Right lobe of liver (tissue), 6 donors: ENCODE results near the gene DDIAS. TPM values are rescaled to one million over a fixed set of nuclear protein-coding genes. Genes with fewer than 3 reads are reported as not detected.
"Not testable (repeated sequence)": the region's sequence is repeated elsewhere in the genome, so short reads cannot be mapped to it uniquely, and the experiment has no call there.

ENCODE experiments used
- ATAC-seq, 4 donors: fragments of 200-7000 bp; cut with Tn5 transposase; one replicate each; pipeline ENCODE4 v1.9.1; 2020; ENCODE audit warnings: mild to moderate bottlenecking in 4 of 4, moderate library complexity in 4 of 4
- DNase-seq, 3 donors: peaks; one replicate each; pipeline ENCODE4 v3.0.0-alpha.2; 2020
- H3K27ac ChIP-seq, 3 donors: fragments of 200-600 bp; one replicate each; pipeline ENCODE4 v1.8.0; 2022
- H3K27me3 ChIP-seq, 2 donors: fragments of 200-600 bp; one replicate each; pipeline ENCODE4 v1.8.0; 2022
- H3K36me3 ChIP-seq, 4 donors: fragments of 200-600 bp; sonication (generic) in 1 of 4; one replicate each; pipeline versions ENCODE4 v1.5.1 to v1.8.0; 2017 to 2022; ENCODE audit warnings: control low read depth in 1 of 4
- H3K4me1 ChIP-seq, 4 donors: fragments of 200-600 bp; sonication (generic) in 1 of 4; one replicate each; pipeline versions ENCODE4 v1.5.1 to v1.8.0; 2017 to 2022; ENCODE audit warnings: control low read depth in 1 of 4
- H3K4me3 ChIP-seq, 3 donors: fragments of 200-600 bp; one replicate each; pipeline ENCODE4 v1.8.0; 2022
- H3K9me3 ChIP-seq, 4 donors: fragments of 200-600 bp; sonication (generic) in 1 of 4; one replicate each; pipeline versions ENCODE4 v1.5.1 to v1.8.0; 2017 to 2022; ENCODE audit warnings: control low read depth in 1 of 4
- CTCF ChIP-seq, 4 donors: fragments of 200-600 bp in 3 of 4; fragments of 450-650 bp in 1 of 4; IDR thresholded peaks; one replicate each; pipeline versions ENCODE4 v1.5.1 to v1.8.0; 2016 to 2022; ENCODE audit warnings: antibody characterized with exemption in 4 of 4, mild to moderate bottlenecking in 2 of 4
- POLR2A ChIP-seq: fragments of 450-650 bp; IDR thresholded peaks from one replicate; pipeline ENCODE4 v1.6.1; 2017; ENCODE audit warnings: antibody characterized with exemption, mild to moderate bottlenecking
- WGBS: methylation state at CpG from one replicate; pipeline ENCODE4 v1.1.6; 2018; ENCODE audit warnings: low coverage, low lambda C conversion rate; ENCODE audit not compliant: insufficient coverage; ENCODE audit errors: missing lambda C conversion rate; 5-methylcytosine and 5-hydroxymethylcytosine counted together
- intact Hi-C, 2 donors: fragments of 100-400 bp; cut with DNase I; formaldehyde crosslinking; loops; one replicate each; pipeline versions ENCODE4 v1.11.2 to v1.14.1; 2022
- total RNA-seq, 6 experiments: library from RNA; depleted of rRNA in 2 of 6; stranded (reverse); fragments of >200 nt in 2 of 6; fragmentation: NEBNext Ultra II Directional in 3 of 6; extraction: Animal tissue kit (Norgen Biotek cat#: 25700) in 3 of 6; gene quantifications; one replicate each; pipeline versions ENCODE4 v1.1.0 to v1.2.4, GENCODE V29; 2016 to 2023
- donor health status: DM: no; HTN: yes; CAD: no.
- donor health status: DM: no; HTN: no; CAD: no.
- donor health status: DM: no; HTN: no; CAD: no.
- donor health status: DM: no; HTN: yes; CAD: no.
- donor health status: DM: no; HTN: yes; CAD: no.

The DDIAS gene
- total RNA-seq, 6 experiments from 2014 or later, result 0.83 to 3.1 (median 1.2) TPM

- Histone ChIP-seq H3K27me3 (no peaks in the 10 kb centered on the region), H3K4me3 (no peak overlapping the region), H3K4me1 (no peaks in the 10 kb centered on the region), H3K36me3 (no peaks in the 10 kb centered on the region), H3K27ac (no peak overlapping the region), H3K9me3 (no peaks in the 10 kb centered on the region)
- DNase-seq, result no peak
- ATAC-seq, result no peak
- intact Hi-C loops, result no loop called here
- 69% methylated on average over 2 of the region's 2 CpGs for WGBS
- TF ChIP-seq POLR2A (no peak), CTCF (IDR thresholded peaks at IDR 0.05) (no peak)
Measured at GRCh38 chr11:82944198-82944597, 42.7 kb downstream of the DDIAS start.

GRCh38 chr11:82945041-82945440, 43.5 kb downstream of the DDIAS start:
- intact Hi-C loops, ATAC-seq, H3K4me1 ChIP-seq, H3K4me3 ChIP-seq, H3K9me3 ChIP-seq, H3K27me3 ChIP-seq, DNase-seq, H3K36me3 ChIP-seq, H3K27ac ChIP-seq: not testable (repeated sequence)
- no CpG with 5 or more reads among the region's 1 CpG for WGBS

- Histone ChIP-seq H3K4me3 (no peak overlapping the region), H3K36me3 (no peaks in the 10 kb centered on the region), H3K27me3 (no peaks in the 10 kb centered on the region), H3K27ac (no peak overlapping the region), H3K9me3 (no peaks in the 10 kb centered on the region), H3K4me1 (no peaks in the 10 kb centered on the region)
- TF ChIP-seq CTCF (IDR thresholded peaks at IDR 0.05) (no peak), POLR2A (no peak)
- intact Hi-C loops, result no loop called here
- ATAC-seq (no peak), DNase-seq (no peak)
Measured at GRCh38 chr11:82945682-82946081, 44.1 kb downstream of the DDIAS start.

GRCh38 chr11:82949352-82949751, 47.8 kb downstream of the DDIAS start:
- intact Hi-C loops, result no loop called here
- TF ChIP-seq CTCF (IDR thresholded peaks at IDR 0.05), result no peak
- no peak for TF ChIP-seq POLR2A
- H3K27me3 ChIP-seq, result no peaks in the 10 kb centered on the region

GRCh38 chr11:82950502-82950901, 49.0 kb downstream of the DDIAS start:
- 94% methylated on average over 2 of the region's 2 CpGs for WGBS

More at GRCh38 chr11:82949352-82949751, 47.8 kb downstream of the DDIAS start:
- Histone ChIP-seq H3K9me3 (no peaks in the 10 kb centered on the region), H3K36me3 (no peaks in the 10 kb centered on the region), H3K4me1 (peaks cover 0 to 5% (median 0%) of the 10 kb centered on the region in 4 donors), H3K27ac (no peak overlapping the region), H3K4me3 (no peak overlapping the region)
- ATAC-seq, result no peak
- DNase-seq, result no peak

GRCh38 chr11:82955736-82956453, 54.4 kb downstream of the DDIAS start:
- intact Hi-C loops, H3K27ac ChIP-seq: not testable (repeated sequence)

More at GRCh38 chr11:82950502-82950901, 49.0 kb downstream of the DDIAS start:
- intact Hi-C loops, H3K9me3 ChIP-seq, H3K4me1 ChIP-seq, H3K36me3 ChIP-seq, H3K27me3 ChIP-seq, H3K4me3 ChIP-seq, H3K27ac ChIP-seq, DNase-seq, ATAC-seq: not testable (repeated sequence)

More at GRCh38 chr11:82955736-82956453, 54.4 kb downstream of the DDIAS start:
- not testable (repeated sequence) for H3K4me3 ChIP-seq, H3K27me3 ChIP-seq, DNase-seq, H3K4me1 ChIP-seq, ATAC-seq, H3K36me3 ChIP-seq, H3K9me3 ChIP-seq
- 63% methylated on average over 8 of the region's 9 CpGs for WGBS
